ENCODE data around the gene MICU1. TPM values are rescaled to one million over a fixed set of nuclear protein-coding genes. Genes with fewer than 3 reads are reported as not detected.
"Not testable (repeated sequence)": the region's sequence is repeated elsewhere in the genome, so short reads cannot be mapped to it uniquely, and the experiment has no call there.

MICU1 gene
- total RNA-seq (2022) (25.5 and 34.8 TPM in 2 replicates), Bru-seq, nascent RNA (percentile 64 among the genes with signal in this experiment), BruChase-seq, experiment 1, labeled RNA remaining after a 6-hour chase (percentile 58 among the genes with signal in this experiment), BruChase-seq, experiment 2, labeled RNA remaining after a 2-hour chase (percentile 57 among the genes with signal in this experiment)
- long read RNA-seq, transcript MICU1-201 (12 exons, 2,383 nt), result major isoform, 62 of 68 reads
- long read RNA-seq, partial matches to known transcripts, result 2 of 68 reads
- long read RNA-seq, other reads (novel, unspliced or antisense), result 4 of 68 reads

- peak within 1 kb of the TSS; percentile 26 for H3K27ac Mint-ChIP-seq (ENCODE audit: low read depth, unreplicated experiment)
- H3K4me1 Mint-ChIP-seq (ENCODE audit: insufficient read depth, unreplicated experiment), result peaks cover 10% of the 10 kb centered on the region
- intact Hi-C loops (cut with micrococcal nuclease), result loop anchor here (5.0 to 10.0 kb wide), 2 partner anchors 206 to 439 kb away; no protein-coding TSS in a partner anchor
- ChIA-PET CTCF (no interaction called here), POLR2A (interaction anchor here (0.6 to 2.8 kb wide), 28 partner anchors 9 to 467 kb away, joined by 3 to 44 read pairs (median 4); partner anchors contain the start of gene MCU)
- H3K27me3 Mint-ChIP-seq (ENCODE audit: insufficient read depth, unreplicated experiment), result no peaks in the 10 kb centered on the region
- TF ChIP-seq CTCF (IDR thresholded peaks at IDR 0.05; ENCODE audit: unreplicated experiment), result no peak
- H3K9me3 Mint-ChIP-seq (ENCODE audit: unreplicated experiment), result no peaks in the 10 kb centered on the region
- H3K36me3 Mint-ChIP-seq (ENCODE audit: insufficient read depth, unreplicated experiment), result no peaks in the 10 kb centered on the region
- TSS peak; percentile 83 for BruUV-seq (replicated peaks)
- peak within 1 kb of the TSS; percentile 75 for H3K4me3 Mint-ChIP-seq (ENCODE audit: unreplicated experiment)
- DNase-seq (ENCODE audit: unreplicated experiment), result peak; percentile 96
Measured at GRCh38 chr10:72625608-72626443, at the start of gene MICU1. Gene MICU1, minus strand, starts transcription at chr10:72626079. Its CDS starts 59,286 bp downstream, at chr10:72566793.

- CTCF ChIA-PET; H3K4me1 Mint-ChIP-seq (ENCODE audit: insufficient read depth, unreplicated experiment); intact Hi-C loops (cut with micrococcal nuclease); H3K36me3 Mint-ChIP-seq (ENCODE audit: insufficient read depth, unreplicated experiment); H3K27ac Mint-ChIP-seq (ENCODE audit: low read depth, unreplicated experiment); H3K27me3 Mint-ChIP-seq (ENCODE audit: insufficient read depth, unreplicated experiment); POLR2A ChIA-PET; H3K9me3 Mint-ChIP-seq (ENCODE audit: unreplicated experiment); DNase-seq (ENCODE audit: unreplicated experiment); BruUV-seq (replicated peaks); H3K4me3 Mint-ChIP-seq (ENCODE audit: unreplicated experiment): not testable (repeated sequence)
Measured at GRCh38 chr10:72674174-72674573, 48.3 kb upstream of the MICU1 start.

GRCh38 chr10:72673280-72673679 is 47.4 kb upstream of the MICU1 start:
- ChIA-PET POLR2A (interaction anchor here (0.5 to 2.6 kb wide), 4 partner anchors 10 to 974 kb away, joined by 3 to 8 read pairs (median 3); partner anchors contain the start of gene MCU), CTCF (no interaction called here)
- no peak overlapping the region for H3K4me3 Mint-ChIP-seq (ENCODE audit: unreplicated experiment)
- H3K27ac Mint-ChIP-seq (ENCODE audit: low read depth, unreplicated experiment), result no peak overlapping the region
- DNase-seq (ENCODE audit: unreplicated experiment), result no peak
- H3K9me3 Mint-ChIP-seq (ENCODE audit: unreplicated experiment), result no peaks in the 10 kb centered on the region
- H3K27me3 Mint-ChIP-seq (ENCODE audit: insufficient read depth, unreplicated experiment), result no peaks in the 10 kb centered on the region
- peaks cover 7% of the 10 kb centered on the region for H3K4me1 Mint-ChIP-seq (ENCODE audit: insufficient read depth, unreplicated experiment)
- no TSS peak for BruUV-seq (replicated peaks)
- intact Hi-C loops (cut with micrococcal nuclease), result no loop called here
- no peaks in the 10 kb centered on the region for H3K36me3 Mint-ChIP-seq (ENCODE audit: insufficient read depth, unreplicated experiment)
- TF ChIP-seq CTCF (IDR thresholded peaks at IDR 0.05; ENCODE audit: unreplicated experiment), result no peak

- no peaks in the 10 kb centered on the region for H3K9me3 Mint-ChIP-seq (ENCODE audit: unreplicated experiment)
Measured at GRCh38 chr10:72667207-72667864, 41.5 kb upstream of the MICU1 start.

More at GRCh38 chr10:72667207-72667864, 41.5 kb upstream of the MICU1 start:
- no peak overlapping the region for H3K27ac Mint-ChIP-seq (ENCODE audit: low read depth, unreplicated experiment)
- ChIA-PET POLR2A (interaction anchor here (1.0 to 1.1 kb wide), 3 partner anchors 9 to 173 kb away, joined by 3 to 4 read pairs (median 3); no protein-coding TSS in a partner anchor), CTCF (interaction anchor here (0.5 to 1.9 kb wide), 3 partner anchors 8 to 18 kb away, joined by 3 to 5 read pairs (median 4); no protein-coding TSS in a partner anchor)
- no peaks in the 10 kb centered on the region for H3K36me3 Mint-ChIP-seq (ENCODE audit: insufficient read depth, unreplicated experiment)
- no TSS peak for BruUV-seq (replicated peaks)
- H3K27me3 Mint-ChIP-seq (ENCODE audit: insufficient read depth, unreplicated experiment), result no peaks in the 10 kb centered on the region
- DNase-seq (ENCODE audit: unreplicated experiment), result no peak
- intact Hi-C loops (cut with micrococcal nuclease), result no loop called here
- H3K4me1 Mint-ChIP-seq (ENCODE audit: insufficient read depth, unreplicated experiment), result no peaks in the 10 kb centered on the region
- no peak for TF ChIP-seq CTCF (IDR thresholded peaks at IDR 0.05; ENCODE audit: unreplicated experiment)
- H3K4me3 Mint-ChIP-seq (ENCODE audit: unreplicated experiment), result no peak overlapping the region

All from MCF 10A (cell line).